Suprapubic skin (tissue), 4 donors: Measurements from ENCODE around the gene WWOX. TPM values are rescaled to one million over a fixed set of nuclear protein-coding genes. Genes with fewer than 3 reads are reported as not detected.

Source experiments
- DNase-seq, 2 donors: peaks; one replicate each; pipeline ENCODE4 v3.0.0-alpha.2; 2019; ENCODE audit warnings: low spot score in 2 of 2
- H3K27ac ChIP-seq: fragments of 200-600 bp; sonication (generic); one replicate; pipeline ENCODE4 v1.5.1; 2019
- H3K27me3 ChIP-seq: fragments of 200-600 bp; sonication (generic); one replicate; pipeline ENCODE4 v1.5.1; 2019
- H3K36me3 ChIP-seq: fragments of 200-600 bp; sonication (generic); one replicate; pipeline ENCODE4 v1.5.1; 2019
- H3K4me1 ChIP-seq: fragments of 200-600 bp; sonication (generic); one replicate; pipeline ENCODE4 v1.5.1; 2019
- H3K4me3 ChIP-seq: fragments of 200-600 bp; sonication (generic); one replicate; pipeline ENCODE4 v1.5.1; 2019; ENCODE audit warnings: mild to moderate bottlenecking
- H3K9me3 ChIP-seq: fragments of 200-600 bp; sonication (generic); one replicate; pipeline ENCODE4 v1.5.1; 2019
- EP300 ChIP-seq: sonication (generic); formaldehyde crosslinking; IDR thresholded peaks from one replicate; pipeline ENCODE4 v1.6.1; 2017; ENCODE audit warnings: antibody characterized with exemption
- POLR2A ChIP-seq, 2 donors: fragments of 450-650 bp; IDR thresholded peaks; one replicate each; pipeline ENCODE4 v1.6.1; 2017; ENCODE audit warnings: antibody characterized with exemption in 2 of 2, mild to moderate bottlenecking in 2 of 2, moderate library complexity in 2 of 2
- POLR2AphosphoS5 ChIP-seq, 3 donors: sonication (generic); formaldehyde crosslinking; IDR thresholded peaks; one replicate each; pipeline ENCODE4 v1.6.1; 2017; ENCODE audit warnings: antibody characterized with exemption in 3 of 3
- WGBS: methylation state at CpG from one replicate; pipeline ENCODE4 v1.1.5; 2018; 5-methylcytosine and 5-hydroxymethylcytosine counted together
- total RNA-seq, 4 donors: library from RNA; depleted of rRNA; stranded (reverse); fragments of >200 nt; gene quantifications; one replicate each; pipeline ENCODE4 v1.1.0, GENCODE V29; 2016
- TF ChIP-seq, protein P1 (sequence below), 2 donors: fragments of 200-600 bp in 1 of 2; fragments of 450-650 bp in 1 of 2; sonication (generic) in 1 of 2; IDR thresholded peaks; one replicate each; pipeline ENCODE4 v1.5.1; 2016 to 2019; ENCODE audit warnings: antibody characterized with exemption in 2 of 2, mild to moderate bottlenecking in 1 of 2, moderate library complexity in 1 of 2

Gene WWOX
- total RNA-seq, 4 donors from 2014 or later: 29.6 to 104 (median 47.3) TPM

DNA sequence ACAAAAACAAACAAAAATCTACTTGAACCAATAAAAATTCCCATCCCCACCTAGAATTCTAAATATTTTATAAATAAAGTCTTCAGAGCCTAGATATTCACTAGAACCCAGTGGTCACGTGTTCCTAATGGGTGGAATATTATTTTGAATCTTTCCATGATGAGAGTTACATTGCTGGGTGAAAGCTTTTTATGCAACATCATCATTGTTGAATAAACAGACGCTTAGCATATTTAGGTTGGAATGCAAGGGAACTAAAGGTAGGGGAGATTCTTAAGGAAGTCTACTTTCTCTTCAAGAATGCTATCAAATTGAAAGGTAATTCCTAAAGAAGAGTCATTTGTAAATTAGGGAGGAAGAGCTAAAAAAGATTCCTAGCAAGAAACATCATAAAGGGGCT is 723.1 kb downstream of the WWOX start:
- WGBS: 94% methylated on average over 2 of the region's 2 CpGs

DNA sequence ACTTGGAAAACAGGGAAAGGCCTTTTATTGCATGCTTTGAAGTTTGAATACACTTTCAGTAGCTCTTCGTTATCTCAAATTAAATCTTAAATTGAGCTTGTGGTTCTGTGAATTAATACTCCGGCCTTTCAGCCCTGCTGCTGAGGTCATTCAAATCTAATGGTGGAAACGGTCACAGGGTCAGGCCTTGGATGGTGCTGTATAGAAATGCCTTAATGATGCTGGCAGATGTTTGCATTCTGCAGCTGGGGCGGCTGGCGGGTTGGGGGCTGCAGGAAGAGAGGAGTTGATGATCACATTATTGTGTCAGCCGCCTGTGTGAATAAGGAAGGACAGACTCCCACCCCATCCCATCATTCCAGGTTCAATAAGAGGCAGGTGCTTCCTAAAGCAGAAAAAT is 723.6 kb downstream of the WWOX start:
- TF ChIP-seq EP300 (no peak), POLR2A (IDR thresholded peaks at IDR 0.05) (no peak), POLR2AphosphoS5 (IDR thresholded peaks at IDR 0.05) (no peak)
- TF ChIP-seq, protein P1, sequence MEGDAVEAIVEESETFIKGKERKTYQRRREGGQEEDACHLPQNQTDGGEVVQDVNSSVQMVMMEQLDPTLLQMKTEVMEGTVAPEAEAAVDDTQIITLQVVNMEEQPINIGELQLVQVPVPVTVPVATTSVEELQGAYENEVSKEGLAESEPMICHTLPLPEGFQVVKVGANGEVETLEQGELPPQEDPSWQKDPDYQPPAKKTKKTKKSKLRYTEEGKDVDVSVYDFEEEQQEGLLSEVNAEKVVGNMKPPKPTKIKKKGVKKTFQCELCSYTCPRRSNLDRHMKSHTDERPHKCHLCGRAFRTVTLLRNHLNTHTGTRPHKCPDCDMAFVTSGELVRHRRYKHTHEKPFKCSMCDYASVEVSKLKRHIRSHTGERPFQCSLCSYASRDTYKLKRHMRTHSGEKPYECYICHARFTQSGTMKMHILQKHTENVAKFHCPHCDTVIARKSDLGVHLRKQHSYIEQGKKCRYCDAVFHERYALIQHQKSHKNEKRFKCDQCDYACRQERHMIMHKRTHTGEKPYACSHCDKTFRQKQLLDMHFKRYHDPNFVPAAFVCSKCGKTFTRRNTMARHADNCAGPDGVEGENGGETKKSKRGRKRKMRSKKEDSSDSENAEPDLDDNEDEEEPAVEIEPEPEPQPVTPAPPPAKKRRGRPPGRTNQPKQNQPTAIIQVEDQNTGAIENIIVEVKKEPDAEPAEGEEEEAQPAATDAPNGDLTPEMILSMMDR (IDR thresholded peaks at IDR 0.05): no peak
- H3K9me3 ChIP-seq: no peaks in the 10 kb centered on the region
- H3K27ac ChIP-seq: no peak overlapping the region
- no peak overlapping the region for H3K4me3 ChIP-seq
- 78% methylated on average over 6 of the region's 6 CpGs for WGBS
- no peaks in the 10 kb centered on the region for H3K36me3 ChIP-seq
- H3K4me1 ChIP-seq: peaks cover 2% of the 10 kb centered on the region
- no peak for DNase-seq
- no peaks in the 10 kb centered on the region for H3K27me3 ChIP-seq

More for the DNA sequence above, 723.1 kb downstream of the WWOX start:
- no peaks in the 10 kb centered on the region for H3K9me3 ChIP-seq
- TF ChIP-seq POLR2A (IDR thresholded peaks at IDR 0.05): no peak
- no peak overlapping the region for H3K27ac ChIP-seq
- no peak for DNase-seq
- H3K27me3 ChIP-seq: no peaks in the 10 kb centered on the region
- H3K36me3 ChIP-seq: no peaks in the 10 kb centered on the region
- H3K4me3 ChIP-seq: no peak overlapping the region
- H3K4me1 ChIP-seq: peaks cover 7% of the 10 kb centered on the region

DNA sequence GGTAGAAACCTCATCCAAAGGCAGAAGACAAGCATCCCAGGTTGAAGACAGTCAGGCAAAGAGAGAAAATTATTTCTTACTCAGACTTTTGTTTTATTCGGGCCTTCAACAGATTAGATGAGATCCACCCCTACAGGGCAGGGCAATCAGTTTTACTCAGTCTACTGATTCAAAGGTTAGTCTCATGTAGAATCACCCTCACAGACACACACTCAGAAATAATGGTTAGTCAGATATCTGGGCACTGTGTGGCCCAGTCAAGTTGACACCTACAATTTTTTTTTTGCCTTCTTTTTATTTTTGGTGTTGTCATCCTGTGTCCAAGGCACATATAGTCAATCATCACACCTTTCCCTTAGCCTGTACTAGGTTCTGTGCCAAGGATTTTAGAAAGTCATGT is 729.8 kb downstream of the WWOX start:
- WGBS: 100% methylated on average over 1 of the region's 1 CpG
- no peak for DNase-seq
- H3K4me3 ChIP-seq: no peak overlapping the region
- H3K4me1 ChIP-seq: no peaks in the 10 kb centered on the region
- H3K36me3 ChIP-seq: no peaks in the 10 kb centered on the region
- no peak overlapping the region for H3K27ac ChIP-seq
- no peaks in the 10 kb centered on the region for H3K9me3 ChIP-seq
- TF ChIP-seq POLR2AphosphoS5 (IDR thresholded peaks at IDR 0.05) (no peak), POLR2A (IDR thresholded peaks at IDR 0.05) (no peak), EP300 (no peak)
- TF ChIP-seq, protein P1 (IDR thresholded peaks at IDR 0.05): no peak
- H3K27me3 ChIP-seq: no peaks in the 10 kb centered on the region

DNA sequence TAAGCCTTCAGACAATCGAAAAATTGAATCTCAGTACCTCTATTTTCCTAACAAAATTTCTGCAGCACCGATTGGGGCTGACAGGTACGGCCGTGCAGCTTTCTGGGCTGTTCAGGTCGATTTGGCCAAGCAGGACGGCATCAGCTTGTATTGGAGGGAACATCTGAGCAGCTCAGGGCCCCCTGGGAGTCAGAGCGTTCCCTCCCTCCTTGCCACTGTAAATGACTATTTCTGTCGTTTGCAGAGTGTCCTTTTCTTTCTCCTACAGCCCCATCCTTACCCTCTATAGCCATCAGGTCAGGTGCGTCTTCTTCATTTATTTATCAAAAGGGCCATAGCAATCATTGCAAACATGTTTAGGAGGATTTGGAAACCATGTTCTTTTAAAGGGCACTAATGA is 731.1 kb downstream of the WWOX start:
- Histone ChIP-seq H3K4me1 (no peaks in the 10 kb centered on the region), H3K9me3 (no peaks in the 10 kb centered on the region), H3K27me3 (no peaks in the 10 kb centered on the region), H3K36me3 (no peaks in the 10 kb centered on the region), H3K4me3 (no peak overlapping the region), H3K27ac (no peak overlapping the region)
- no peak for TF ChIP-seq POLR2A (IDR thresholded peaks at IDR 0.05)
- no peak for TF ChIP-seq POLR2AphosphoS5 (IDR thresholded peaks at IDR 0.05)
- TF ChIP-seq, protein P1 (IDR thresholded peaks at IDR 0.05): no peak
- TF ChIP-seq EP300: no peak
- WGBS: 81% methylated on average over 9 of the region's 9 CpGs
- DNase-seq: no peak

DNA sequence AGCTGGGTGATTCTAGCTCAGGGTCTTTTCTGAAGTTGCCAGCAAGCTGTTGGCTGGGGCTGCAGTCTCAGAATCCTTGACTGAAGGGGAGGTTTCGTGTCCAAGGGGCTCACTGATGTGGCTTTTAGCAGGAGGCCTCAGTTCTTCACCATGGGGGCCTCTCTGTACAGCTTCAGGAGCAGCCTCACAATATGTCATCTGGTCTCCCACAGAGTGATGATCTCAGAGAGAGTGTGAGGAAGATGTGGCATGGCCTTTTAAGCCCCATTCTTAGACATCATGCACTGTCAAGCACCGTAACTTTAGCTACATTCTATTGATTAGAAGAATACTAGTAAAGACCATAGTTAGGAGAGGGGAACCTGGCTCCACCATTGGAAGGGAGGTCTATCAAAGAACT is 732.6 kb downstream of the WWOX start:
- H3K9me3 ChIP-seq: no peaks in the 10 kb centered on the region
- no peaks in the 10 kb centered on the region for H3K36me3 ChIP-seq
- no peak overlapping the region for H3K27ac ChIP-seq
- no peak overlapping the region for H3K4me3 ChIP-seq
- no peak for DNase-seq
- no peaks in the 10 kb centered on the region for H3K27me3 ChIP-seq
- no peaks in the 10 kb centered on the region for H3K4me1 ChIP-seq
- TF ChIP-seq POLR2A (IDR thresholded peaks at IDR 0.05) (no peak), EP300 (no peak), POLR2AphosphoS5 (IDR thresholded peaks at IDR 0.05) (no peak)
- TF ChIP-seq, protein P1 (IDR thresholded peaks at IDR 0.05): no peak
- 87% methylated on average over 2 of the region's 2 CpGs for WGBS

DNA sequence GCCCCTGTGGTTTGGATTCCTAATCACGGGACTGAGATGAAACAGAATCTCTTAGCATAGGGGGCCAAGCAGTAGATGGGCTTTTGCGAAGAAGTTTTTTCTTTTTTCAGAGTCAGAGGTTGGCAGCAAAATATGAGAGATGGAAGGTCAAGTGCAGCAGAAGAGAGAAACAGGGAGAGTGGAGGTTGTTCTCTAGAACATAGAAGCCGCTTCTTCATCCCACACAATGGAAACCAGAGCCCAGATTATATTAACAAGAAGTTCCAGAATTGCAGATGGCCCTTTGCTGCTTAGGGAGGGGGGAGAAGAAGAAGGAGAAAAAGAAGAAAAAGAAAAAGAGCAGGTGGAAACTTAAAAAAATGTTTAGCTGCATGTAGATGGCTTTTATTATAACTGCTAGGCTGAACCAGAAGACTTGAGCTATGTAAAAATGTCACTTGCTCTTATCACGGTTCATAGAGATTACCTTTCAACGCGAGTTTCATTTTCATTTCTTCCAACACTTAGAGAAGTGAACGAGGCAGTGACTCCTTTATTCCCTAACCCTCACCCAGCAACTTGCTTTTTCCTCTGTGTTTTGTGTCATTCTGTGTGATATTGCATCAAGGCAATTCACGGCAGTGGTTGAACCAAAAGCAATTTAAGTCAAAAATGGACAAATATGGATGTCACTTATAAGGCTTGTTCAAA is 737.5 kb downstream of the WWOX start:
- Histone ChIP-seq H3K4me1 (no peaks in the 10 kb centered on the region), H3K4me3 (no peak overlapping the region), H3K27me3 (no peaks in the 10 kb centered on the region), H3K36me3 (no peaks in the 10 kb centered on the region), H3K27ac (no peak overlapping the region), H3K9me3 (no peaks in the 10 kb centered on the region)
- TF ChIP-seq, protein P1 (IDR thresholded peaks at IDR 0.05): no peak
- TF ChIP-seq POLR2AphosphoS5 (IDR thresholded peaks at IDR 0.05): no peak
- TF ChIP-seq POLR2A (IDR thresholded peaks at IDR 0.05): no peak
- TF ChIP-seq EP300: no peak
- no peak for DNase-seq
- WGBS: 89% methylated on average over 8 of the region's 8 CpGs
